HG03095 (cell line): ENCODE results near the gene ZNF329.

ENCODE experiments used
- ATAC-seq: cut with Tn5 transposase; IDR thresholded peaks from one replicate; pipeline ENCODE4 v1.9.1; 2021; ENCODE audit warnings: moderate library complexity; ENCODE audit not compliant: unreplicated experiment

Gene ZNF329

DNA sequence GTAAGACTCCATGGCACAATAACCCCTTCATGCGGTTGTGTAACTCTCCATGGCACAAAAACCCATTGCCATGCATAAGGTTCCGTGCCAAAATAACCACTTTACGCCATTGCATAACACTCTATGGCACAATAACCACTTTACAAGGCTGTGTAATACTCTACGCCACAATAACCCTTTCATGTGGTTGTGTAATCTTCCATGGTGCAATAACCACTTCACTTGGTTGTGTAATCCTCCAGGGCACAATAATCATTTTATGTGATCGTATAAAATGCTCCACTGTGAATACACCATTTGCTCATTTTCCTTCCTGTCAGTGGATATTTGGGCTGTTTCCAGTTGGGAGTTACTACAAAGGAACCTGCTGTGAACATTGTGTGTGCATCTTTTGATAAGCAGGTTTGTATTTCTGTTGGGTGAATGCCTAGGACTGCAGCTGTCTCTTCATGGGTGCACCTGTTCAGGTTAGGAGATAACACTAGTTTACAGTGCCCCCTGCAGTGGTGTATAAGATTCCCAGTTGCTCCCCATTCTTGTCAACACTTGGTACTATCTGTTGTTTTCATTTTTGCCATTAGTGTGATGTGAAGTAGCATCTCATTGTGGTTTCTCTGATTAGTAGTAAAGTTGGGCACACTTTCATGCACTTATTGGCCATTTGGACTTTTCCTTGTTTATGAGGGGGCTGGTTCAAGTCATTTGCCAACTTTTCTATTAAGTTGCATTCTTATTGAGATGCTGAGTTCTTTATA is 31.4 kb downstream of the ZNF329 start:
- ATAC-seq, result no peak

DNA sequence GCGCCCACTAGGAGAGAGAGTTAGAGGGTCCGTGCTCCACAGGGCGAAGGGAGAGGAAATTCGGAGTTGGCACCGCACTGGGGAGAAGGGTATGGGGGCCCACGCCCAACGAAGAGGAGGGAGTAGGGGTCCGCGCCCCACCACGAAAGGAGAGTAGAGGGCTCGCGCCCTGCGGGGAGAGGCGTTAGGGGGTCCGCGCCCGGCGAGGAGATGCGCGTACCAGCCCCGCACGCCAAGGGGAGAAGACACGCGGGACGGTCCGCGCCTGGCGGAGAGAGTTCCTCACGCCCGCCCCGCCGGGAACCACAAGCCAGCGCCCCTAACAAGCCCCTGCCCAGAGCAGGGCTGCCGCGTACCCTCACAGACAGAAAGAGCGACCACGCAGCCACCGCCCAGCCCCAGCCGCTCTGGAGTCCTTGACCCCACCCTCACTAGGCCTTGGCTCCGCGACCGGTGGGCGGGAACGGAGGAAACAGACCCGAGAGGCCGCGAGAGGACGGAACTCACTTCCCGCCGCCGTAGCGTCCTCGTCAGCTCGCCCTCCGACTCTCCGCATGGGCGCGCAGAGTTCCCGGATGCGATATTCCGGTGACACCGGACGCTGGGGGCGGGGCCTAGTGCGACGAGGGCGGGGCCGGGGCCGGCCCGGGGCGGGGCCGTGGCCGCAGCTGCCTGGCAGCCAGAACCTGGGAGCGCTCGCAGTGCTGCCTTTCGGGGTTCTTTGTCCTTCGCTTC is 32.6 kb downstream of the ZNF329 start:
- no peak for ATAC-seq

DNA sequence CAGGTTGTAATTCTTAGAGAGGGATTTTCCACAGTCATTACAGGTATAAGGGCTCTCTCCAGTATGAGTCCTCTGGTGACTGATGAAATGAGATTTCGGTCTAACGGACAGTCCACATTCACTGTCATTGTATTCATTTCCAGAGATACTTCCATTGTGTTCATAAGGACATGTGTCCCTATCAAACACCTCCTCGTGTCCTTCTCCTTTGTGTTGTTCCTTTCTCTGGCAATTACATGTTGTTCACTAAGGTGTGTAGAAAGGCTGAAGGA is 42.1 kb downstream of the ZNF329 start:
- ATAC-seq, result no peak

DNA sequence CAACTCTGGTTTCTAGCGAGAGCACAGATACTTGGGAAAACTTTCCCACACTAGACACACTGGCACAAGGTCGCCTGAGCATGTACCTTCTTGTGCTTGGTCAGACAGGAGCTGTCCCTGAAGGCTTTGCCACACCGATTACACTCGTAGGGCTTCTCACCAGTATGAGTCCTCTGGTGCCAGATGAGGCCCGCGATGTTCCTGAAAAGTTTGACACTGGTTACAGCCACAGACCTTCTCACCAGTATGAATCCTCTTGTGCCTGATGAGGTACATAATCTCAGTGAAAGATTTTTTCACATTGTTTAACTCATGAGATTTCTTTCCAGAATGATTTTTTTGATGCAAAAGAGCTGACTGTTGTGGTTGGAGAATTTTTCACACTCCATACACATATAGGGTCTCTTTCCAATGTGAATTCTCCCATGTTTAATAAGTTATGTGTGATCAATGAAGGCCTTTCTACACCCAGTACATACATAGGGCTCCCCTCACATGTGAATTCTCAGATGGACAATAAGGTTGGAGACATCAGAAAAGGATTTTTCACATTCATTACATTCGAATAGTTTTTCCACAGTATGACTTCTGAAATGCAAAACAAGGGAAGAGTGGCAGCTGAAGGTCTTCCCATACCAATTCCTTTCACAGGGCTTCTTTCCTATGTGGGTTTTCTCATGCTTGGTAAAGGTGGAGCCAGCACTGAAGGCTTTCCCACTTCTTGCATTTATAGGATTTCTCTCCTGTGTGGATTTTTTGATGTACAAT is 42.6 kb downstream of the ZNF329 start:
- no peak for ATAC-seq

DNA sequence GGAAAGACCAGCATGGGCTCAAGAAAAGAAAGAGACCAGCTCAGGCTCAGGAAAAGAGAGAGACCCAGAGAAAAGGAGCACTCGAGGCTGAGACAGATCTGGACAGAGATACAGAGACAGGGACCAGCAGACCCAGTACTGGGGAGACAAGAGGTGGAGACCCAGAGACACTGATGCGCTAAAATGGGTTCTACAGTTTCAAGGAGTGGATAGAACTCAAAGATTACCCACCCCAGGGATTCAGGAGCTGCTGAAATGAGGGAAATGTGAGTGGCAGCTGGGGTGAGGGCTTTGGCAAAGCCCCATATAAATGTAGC is 51.9 kb downstream of the ZNF329 start:
- no peak for ATAC-seq

DNA sequence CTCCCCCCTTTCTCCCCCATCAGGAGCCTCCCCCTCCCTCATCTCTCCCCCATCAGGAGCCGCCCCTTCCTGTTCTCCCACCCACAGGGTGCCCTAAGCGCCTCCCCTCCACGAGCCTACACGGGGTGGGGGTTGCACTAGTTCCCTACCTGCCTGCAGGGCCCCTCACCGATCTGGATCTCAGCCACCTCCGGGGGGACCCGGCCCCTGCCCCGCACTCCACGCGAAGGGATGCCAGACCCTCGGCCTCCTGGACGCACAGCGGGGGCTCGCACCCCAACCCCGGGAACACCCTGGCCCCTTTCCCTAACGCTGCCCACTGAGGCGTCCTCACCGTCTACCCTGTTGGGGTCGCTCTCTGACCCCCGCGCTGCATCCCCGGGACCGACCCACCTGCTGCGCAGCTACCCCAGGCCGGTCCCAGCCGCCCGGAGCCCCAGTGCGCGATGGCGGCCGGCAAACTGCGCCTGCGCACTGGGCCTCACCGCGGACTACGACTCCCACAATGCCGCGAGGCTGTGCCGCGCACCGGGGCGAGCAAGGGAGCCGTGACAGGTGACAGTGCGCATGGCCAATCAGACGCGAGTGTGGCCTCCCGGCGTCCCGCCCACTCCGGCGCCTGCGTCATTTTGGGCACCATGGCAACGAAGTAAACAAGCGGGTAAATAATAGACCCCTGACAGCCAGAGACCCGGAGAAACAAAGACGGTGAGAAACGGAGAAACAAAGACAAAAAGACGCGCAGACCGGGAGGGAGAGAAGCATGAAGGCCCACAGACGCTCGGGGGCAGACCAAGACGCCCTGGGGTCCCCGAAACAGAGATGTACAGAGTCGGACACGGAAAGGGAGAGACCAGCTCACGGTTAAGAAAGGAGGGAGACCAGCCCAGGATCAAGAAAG is 52.6 kb downstream of the ZNF329 start, which contains the start of gene ZSCAN18:
Gene ZSCAN18, minus strand, starts transcription at position 451 of the 901 bp plus-strand sequence. CDS start 7,964 bp downstream, outside the sequence.
- ATAC-seq, result peak; percentile 72

DNA sequence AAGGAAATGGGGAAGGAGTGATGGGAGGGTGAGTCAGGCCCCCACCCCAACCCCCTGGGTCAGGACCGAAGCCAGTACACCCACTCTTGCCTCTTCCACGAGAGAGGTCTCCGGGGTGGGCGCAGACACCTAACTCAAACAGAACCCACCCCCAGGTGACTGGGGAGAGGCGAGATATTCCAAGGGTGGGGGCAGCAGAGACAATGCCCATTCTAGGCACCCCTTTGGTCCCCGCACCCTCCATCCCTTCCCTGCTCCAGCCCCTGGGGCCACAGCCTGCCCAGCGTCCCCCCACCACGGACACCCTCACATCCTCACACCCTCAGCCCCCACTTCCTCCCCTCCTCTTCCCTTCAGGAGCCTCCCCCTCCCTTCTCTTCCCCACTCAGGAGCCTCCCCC is 53.2 kb downstream of the ZNF329 start:
- ATAC-seq, result no peak

DNA sequence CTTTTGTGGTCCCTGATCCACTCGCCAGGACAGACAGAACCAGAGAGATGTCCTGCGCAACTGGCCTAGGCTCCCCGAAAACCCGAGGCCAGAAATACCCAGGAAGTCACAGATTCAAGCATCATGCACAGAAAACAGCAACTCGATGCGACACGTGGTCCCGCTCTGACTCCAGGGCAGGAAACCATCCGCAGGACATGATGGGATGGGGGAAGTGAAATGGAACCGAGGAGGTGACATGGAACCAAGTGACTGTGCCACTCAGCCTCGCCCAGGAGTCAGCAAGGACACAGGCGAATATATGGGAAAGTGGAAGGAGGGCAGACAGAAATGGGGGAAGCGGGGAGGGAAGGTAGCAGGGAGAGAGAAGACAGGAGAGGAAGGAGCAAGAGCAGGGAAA is 53.7 kb downstream of the ZNF329 start:
- no peak for ATAC-seq

DNA sequence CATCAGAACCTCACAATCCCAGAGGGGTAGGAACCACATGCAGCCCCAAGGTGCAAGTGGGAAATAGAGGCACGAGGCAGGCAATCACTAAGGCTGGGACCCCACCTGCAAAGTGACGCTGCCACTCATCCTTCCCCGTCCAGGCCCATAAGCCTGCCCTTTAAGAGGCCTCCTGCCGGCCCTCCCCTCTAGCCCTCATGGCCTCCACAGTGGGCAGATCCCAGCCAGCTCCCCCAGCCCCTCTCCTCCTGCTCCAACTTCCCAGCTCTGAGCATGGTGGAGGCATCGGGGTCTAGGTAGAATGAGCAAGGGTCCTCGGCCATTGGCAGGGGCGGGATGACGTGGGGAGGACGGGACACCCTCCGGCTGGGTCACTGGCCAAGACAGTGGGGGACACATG is 55.3 kb downstream of the ZNF329 start:
- ATAC-seq, result no peak

DNA sequence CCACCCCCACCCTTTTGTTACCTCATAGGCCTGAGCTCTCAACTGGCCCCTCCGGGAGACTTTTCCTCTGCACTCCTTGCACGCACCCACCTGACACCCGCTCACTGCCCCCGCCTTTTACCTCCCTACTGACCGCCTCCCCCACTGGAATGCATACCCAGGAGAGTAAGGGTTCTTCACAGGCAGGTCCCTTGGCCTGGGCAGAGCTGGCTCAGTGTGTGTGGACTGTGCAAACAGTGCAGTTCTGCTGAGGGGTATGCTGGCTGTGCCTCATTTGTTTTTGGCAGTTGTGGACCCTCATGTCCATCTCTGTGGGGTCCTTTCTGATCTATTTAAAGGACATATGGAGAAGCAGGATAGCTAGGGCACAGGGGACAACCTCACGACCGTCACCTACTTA is 57.5 kb downstream of the ZNF329 start:
- no peak for ATAC-seq

DNA sequence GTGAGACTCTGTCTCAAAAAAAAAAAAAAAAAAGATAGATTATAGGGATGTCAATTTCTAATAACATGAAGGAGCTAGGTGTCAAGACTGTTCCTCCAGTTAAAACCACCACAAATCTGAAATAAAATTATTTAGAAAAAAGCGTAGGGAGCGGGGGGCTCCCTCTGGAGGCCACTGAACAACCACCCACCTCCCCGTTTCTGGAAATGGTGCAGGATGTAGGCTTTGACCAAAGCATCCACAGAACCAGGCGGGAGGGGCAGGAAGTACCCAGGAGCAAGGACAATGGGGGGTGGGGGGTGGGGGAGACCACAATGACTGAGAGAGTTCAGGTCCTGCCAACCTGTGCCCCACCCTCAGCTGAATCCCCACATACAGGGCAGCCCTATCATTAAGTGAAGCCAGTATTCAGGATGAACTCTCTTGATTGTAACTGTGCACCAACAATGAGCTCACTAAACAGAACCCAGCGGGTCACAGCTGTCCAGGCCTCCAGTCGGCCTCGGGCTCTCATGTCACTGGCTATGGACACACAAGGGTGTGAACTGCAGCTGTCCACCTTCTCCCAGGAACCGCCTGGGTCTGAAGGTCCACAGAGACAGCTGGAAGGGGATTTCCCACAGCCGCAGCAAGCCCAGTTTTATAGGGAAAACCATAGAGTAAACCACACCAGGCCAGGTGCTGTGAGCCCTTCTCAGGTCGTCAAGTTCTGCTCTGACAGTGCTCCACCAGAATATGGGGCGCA is 59.2 kb downstream of the ZNF329 start:
- ATAC-seq, result no peak

DNA sequence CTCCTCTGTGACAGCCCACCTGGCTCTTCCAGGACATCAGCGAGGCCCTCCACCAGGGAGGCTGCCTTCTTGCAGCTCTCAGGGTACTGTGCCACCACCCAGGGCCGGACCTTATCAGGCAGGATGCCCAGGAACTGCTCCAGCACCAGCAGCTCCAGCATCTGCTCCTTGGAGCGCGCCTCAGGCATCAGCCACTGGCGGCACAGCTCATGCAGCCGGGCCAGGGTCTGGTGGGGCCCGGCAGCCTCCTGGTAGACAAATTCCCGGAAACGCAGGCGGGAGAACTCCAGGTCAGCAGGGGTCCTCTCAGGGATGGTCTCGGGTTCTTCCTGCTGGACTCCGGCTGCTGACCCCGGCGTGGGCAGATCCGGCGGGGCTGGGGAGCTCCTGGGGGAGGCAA is 60.7 kb downstream of the ZNF329 start:
- ATAC-seq, result no peak

DNA sequence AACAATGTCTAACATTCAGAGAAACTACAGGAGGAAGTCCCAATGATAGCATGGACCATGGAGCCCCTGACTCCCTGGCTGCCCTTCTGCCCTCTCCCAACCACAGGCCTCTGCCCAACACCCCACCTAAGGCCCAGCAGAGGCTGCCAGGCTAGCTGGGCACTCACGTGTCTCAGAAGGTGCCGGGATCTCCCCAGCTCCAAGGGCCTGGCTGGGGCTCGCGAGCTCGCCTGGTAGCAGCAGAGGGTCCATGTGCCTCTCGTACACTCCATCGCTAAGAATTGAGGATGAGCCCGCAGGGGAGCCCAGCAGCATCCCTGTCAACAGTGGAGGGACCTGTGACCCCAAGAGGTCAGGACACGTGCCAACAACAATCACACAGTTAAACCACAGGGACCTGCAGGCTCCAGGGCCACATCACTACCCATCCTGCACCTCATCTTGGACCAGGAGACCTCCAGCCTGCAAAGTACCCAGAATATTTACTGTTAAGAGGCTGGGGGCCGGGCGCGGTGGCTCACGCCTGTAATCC is 62.0 kb downstream of the ZNF329 start:
- ATAC-seq, result no peak

DNA sequence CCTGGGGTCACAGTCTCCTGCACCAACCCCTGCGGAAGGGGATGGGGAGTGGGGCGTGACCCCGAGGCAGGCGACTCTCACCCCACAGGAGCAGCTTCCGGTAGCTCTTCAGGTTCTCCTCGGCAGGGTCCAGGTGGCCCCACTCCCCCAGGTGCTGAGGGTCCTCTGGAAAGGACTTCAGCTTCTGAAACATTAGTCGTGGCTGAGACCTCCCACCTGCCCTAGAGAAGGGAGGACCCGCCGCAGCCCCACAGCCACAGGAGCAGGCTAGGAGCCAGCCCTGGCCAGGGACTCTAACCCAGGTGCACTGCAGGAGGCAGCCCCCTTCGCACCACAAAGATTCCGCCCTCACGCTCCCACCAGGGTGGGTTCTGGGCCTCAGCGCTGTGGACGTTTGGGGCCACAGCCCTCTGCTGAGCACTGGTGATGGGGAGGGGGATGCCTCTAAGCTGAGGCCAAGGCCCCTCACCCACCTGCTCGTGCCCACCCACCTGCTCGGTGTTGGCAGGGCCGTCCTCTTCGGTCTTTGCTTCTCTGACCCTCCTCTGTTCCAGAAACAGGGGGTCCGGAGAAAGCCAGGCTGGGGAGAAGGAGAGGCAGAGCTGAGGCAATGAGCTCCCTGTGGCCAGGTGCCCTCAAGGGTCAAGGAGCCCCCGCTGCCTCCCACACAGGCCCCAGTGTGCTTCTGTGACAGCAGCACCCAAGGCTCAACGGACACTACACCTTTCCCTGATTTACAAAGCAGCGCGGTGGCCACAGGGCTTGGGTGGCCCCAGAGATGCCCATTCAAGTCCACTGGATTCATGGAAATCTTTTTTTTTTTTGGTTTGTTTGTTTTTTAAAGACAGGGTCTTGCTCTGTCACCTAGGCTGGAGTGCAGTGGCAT is 63.5 kb downstream of the ZNF329 start:
- ATAC-seq, result no peak

DNA sequence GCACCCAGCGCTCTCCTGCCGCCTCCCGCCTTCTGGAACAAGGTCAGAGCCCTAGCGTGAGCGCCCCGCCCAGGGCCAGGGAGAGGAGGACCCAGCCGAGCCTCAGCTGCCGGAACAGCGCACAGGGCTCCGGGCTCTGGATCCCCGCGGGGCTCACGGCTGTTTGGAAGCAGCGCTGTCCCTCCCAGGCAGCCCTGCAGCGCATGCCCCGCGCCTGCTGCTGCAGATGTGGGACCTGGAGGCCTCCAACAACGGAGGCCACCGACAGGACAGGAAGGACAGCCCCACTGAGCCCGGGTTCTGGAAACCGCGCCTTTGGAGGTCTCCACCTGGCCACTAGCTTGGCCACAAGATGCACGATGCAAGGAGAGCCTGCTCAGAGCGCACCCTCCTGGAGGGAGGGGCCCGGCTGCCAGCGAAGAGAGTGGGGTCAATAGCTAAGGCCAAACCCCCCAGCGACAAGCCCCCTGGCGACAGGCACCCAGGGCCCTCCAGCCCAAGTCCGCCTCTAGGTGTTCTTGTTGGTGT is 65.2 kb downstream of the ZNF329 start:
- ATAC-seq, result no peak

DNA sequence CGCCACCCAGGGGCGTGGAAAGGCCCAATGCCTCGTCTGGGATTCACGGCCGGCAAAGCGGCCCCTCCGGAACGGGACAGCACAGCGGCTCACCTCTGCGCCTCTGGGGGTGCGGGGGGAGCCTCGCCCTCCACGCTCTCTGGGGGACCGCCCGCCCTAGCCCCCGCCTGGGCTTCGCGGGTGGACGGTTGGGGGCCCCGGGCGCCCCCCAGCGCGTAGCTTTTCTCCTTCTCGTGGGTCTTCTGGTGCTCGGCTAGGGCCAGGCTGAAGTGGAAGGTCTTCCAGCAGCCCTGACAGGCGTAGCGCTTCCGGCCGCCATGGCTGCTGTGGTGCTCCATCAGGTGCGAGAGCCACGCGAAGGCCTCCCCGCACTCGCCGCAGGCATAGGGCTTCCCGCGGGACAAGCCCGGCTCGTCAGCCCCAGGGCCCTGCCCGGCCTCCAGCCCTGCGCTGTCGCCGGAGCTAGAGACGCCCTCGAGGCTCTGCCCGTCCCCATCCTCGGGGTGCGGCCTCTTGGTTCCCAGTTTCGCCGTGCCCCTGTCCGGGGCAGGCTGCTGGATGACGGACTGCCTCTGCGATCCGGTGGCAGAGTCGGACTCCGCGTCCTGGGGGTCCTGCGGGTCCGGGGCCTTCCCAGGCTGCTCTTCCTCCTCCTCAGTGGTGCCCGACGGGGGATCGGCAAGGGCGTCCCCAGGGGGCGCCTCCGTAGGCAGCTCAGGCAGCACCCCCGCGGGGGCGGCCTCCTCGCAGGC is 65.8 kb downstream of the ZNF329 start:
- ATAC-seq, result no peak

DNA sequence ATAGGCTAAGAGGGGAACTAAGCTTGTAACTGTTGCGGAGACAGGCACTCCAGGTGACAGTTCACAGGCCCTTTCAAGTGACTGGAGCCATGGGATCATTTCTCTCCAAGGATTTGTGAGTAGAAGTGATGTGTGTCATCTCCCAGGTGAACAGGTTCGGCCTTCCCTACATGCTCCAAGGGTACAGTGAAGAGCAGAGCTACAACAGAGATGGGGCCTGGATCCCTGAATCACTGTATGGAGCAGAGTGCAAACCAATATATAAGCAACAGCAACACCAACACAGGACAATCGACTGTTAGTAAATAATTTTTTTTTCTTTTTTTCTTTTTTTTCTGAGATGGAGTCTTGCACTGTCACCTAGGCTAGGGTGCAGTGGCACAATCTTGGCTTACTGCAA is 67.6 kb downstream of the ZNF329 start:
- ATAC-seq, result no peak

DNA sequence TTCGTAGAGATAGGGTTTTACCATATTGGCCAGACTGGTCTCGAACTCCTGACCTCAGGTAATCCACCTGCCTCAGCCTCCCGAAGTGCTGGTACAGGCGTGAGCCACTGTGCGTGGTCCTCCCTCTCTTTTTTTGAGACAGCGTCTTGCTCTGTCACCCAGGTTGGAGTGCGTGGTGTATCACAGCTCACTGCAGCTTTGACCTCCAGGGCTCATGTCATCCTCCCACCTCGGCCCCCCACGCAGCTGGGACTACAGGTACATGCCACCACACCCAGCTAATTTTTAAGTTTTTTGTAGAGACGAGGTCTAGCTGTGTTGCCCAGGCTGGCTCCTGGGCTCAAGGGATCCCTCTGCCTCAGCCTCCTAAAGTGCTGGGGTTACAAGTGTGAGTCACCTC is 70.8 kb downstream of the ZNF329 start:
- no peak for ATAC-seq
